ENCODE measurements around the gene MEP1B.

The MEP1B gene

GRCh38 chr18:32200766-32201165, 10.9 kb downstream of the MEP1B start:
- Histone ChIP-seq H3K27ac (ENCODE audit: low read length) (no peak overlapping the region), H3K4me3 (ENCODE audit: low read depth in 1 of 2, low read length in 2 of 2) (no peak overlapping the region), H3K4me2 (ENCODE audit: insufficient read depth, low read length) (no peak overlapping the region), H3K27me3 (ENCODE audit: insufficient read depth, low read length, poor library complexity) (no peaks in the 10 kb centered on the region), H3K4me1 (ENCODE audit: insufficient read depth, low read length) (no peaks in the 10 kb centered on the region), H2AFZ (ENCODE audit: low read depth, low read length) (no peak overlapping the region), H3K9ac (ENCODE audit: low read depth, low read length) (no peak overlapping the region), H3K79me2 (ENCODE audit: insufficient read depth, low read length) (no peaks in the 10 kb centered on the region), H3K9me3 (ENCODE audit: insufficient read depth, low read length, severe bottlenecking) (no peaks in the 10 kb centered on the region), H3K36me3 (ENCODE audit: insufficient read depth, low read length) (no peaks in the 10 kb centered on the region), H4K20me1 (ENCODE audit: insufficient read depth, low read length) (no peaks in the 10 kb centered on the region)
- DNase-seq (no peak), ATAC-seq (ENCODE audit: insufficient read depth, low read depth) (no peak)
- TF ChIP-seq CTCF (IDR thresholded peaks at IDR 0.05; ENCODE audit: borderline replicate concordance, extremely low read depth, low read length, poor library complexity, severe bottlenecking) = no peak
- no peak for TF ChIP-seq EZH2 (IDR thresholded peaks at IDR 0.05; ENCODE audit: borderline replicate concordance, low read depth, low read length, severe bottlenecking)

GRCh38 chr18:32201948-32202672, 12.3 kb downstream of the MEP1B start:
- ATAC-seq (ENCODE audit: insufficient read depth, low read depth) = no peak
- TF ChIP-seq CTCF (IDR thresholded peaks at IDR 0.05; ENCODE audit: borderline replicate concordance, extremely low read depth, low read length, poor library complexity, severe bottlenecking) = no peak
- no peak for TF ChIP-seq EZH2 (IDR thresholded peaks at IDR 0.05; ENCODE audit: borderline replicate concordance, low read depth, low read length, severe bottlenecking)

GRCh38 chr18:32208023-32208422, 18.2 kb downstream of the MEP1B start:
- H3K27me3 ChIP-seq (ENCODE audit: insufficient read depth, low read length, poor library complexity) = peaks cover 5% of the 10 kb centered on the region
- no peak overlapping the region for H2AFZ ChIP-seq (ENCODE audit: low read depth, low read length)
- H3K9me3 ChIP-seq (ENCODE audit: insufficient read depth, low read length, severe bottlenecking) = no peaks in the 10 kb centered on the region
- no peak overlapping the region for H3K27ac ChIP-seq (ENCODE audit: low read length)
- H4K20me1 ChIP-seq (ENCODE audit: insufficient read depth, low read length) = no peaks in the 10 kb centered on the region
- H3K4me1 ChIP-seq (ENCODE audit: insufficient read depth, low read length) = no peaks in the 10 kb centered on the region
- TF ChIP-seq EZH2 (IDR thresholded peaks at IDR 0.05; ENCODE audit: borderline replicate concordance, low read depth, low read length, severe bottlenecking) (no peak), CTCF (IDR thresholded peaks at IDR 0.05; ENCODE audit: borderline replicate concordance, extremely low read depth, low read length, poor library complexity, severe bottlenecking) (no peak)
- no peak for ATAC-seq (ENCODE audit: insufficient read depth, low read depth)
- no peaks in the 10 kb centered on the region for H3K79me2 ChIP-seq (ENCODE audit: insufficient read depth, low read length)
- DNase-seq = no peak
- no peaks in the 10 kb centered on the region for H3K36me3 ChIP-seq (ENCODE audit: insufficient read depth, low read length)
- H3K9ac ChIP-seq (ENCODE audit: low read depth, low read length) = no peak overlapping the region
- H3K4me2 ChIP-seq (ENCODE audit: insufficient read depth, low read length) = no peak overlapping the region
- H3K4me3 ChIP-seq (ENCODE audit: low read depth in 1 of 2, low read length in 2 of 2) = no peak overlapping the region

More at GRCh38 chr18:32201948-32202672, 12.3 kb downstream of the MEP1B start:
- no peak for DNase-seq
- Histone ChIP-seq H3K9ac (ENCODE audit: low read depth, low read length) (no peak overlapping the region), H4K20me1 (ENCODE audit: insufficient read depth, low read length) (no peaks in the 10 kb centered on the region), H3K4me3 (ENCODE audit: low read depth in 1 of 2, low read length in 2 of 2) (no peak overlapping the region), H3K4me1 (ENCODE audit: insufficient read depth, low read length) (no peaks in the 10 kb centered on the region), H3K9me3 (ENCODE audit: insufficient read depth, low read length, severe bottlenecking) (no peaks in the 10 kb centered on the region), H3K27me3 (ENCODE audit: insufficient read depth, low read length, poor library complexity) (peaks cover under 1% of the 10 kb centered on the region), H3K27ac (ENCODE audit: low read length) (no peak overlapping the region), H3K4me2 (ENCODE audit: insufficient read depth, low read length) (no peak overlapping the region), H3K36me3 (ENCODE audit: insufficient read depth, low read length) (no peaks in the 10 kb centered on the region), H3K79me2 (ENCODE audit: insufficient read depth, low read length) (no peaks in the 10 kb centered on the region), H2AFZ (ENCODE audit: low read depth, low read length) (no peak overlapping the region)

Data from DND-41 (cell line).